Measurements from ENCODE around the gene PAX7. TPM values are rescaled to one million over a fixed set of nuclear protein-coding genes. Genes with fewer than 3 reads are reported as not detected.
"Not testable (repeated sequence)": the region's sequence is repeated elsewhere in the genome, so short reads cannot be mapped to it uniquely, and the experiment has no call there.

Gene PAX7
- polyA plus RNA-seq, 1 donor from 2014 or later = not detected

DNA sequence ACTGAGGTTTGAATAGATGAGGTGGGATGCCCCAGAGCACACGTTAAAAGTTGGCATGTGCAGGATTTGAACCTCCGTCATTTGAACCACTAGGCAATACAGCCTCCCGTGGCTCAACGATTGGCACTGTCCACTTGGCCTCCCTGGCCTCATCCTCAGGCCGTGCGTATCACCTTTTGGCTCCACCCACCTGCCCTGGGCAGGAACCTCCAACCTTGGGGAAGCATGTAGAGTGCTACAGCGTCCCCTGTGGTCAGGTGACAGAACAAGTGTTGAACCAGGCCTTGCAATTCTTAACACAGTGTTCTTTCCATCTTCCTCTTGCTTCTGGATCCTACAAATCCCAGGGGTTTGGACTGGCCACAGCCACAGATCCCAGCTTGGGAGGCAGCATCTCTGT lies 112.6 kb downstream of the PAX7 start:
- Histone ChIP-seq H3K79me2 (replicated peaks; ENCODE audit: insufficient read depth, low read length) (no peaks in the 10 kb centered on the region), H3F3A (ENCODE audit: insufficient read depth, low read length, poor library complexity, severe bottlenecking) (no peaks in the 10 kb centered on the region), H3K27me3 (ENCODE audit: insufficient read depth, low read depth, low read length) (no peaks in the 10 kb centered on the region), H3K4me3 (ENCODE audit: low read length) (no peak overlapping the region), H3K9ac (ENCODE audit: low read length) (no peak overlapping the region), H4K20me1 (ENCODE audit: insufficient read depth) (no peaks in the 10 kb centered on the region), H3K4me2 (ENCODE audit: low read length) (no peak overlapping the region), H3K36me3 (ENCODE audit: insufficient read depth, low read length) (no peaks in the 10 kb centered on the region), H2AFZ (ENCODE audit: low read depth, low read length) (no peak overlapping the region), H3K9me2 (ENCODE audit: insufficient read depth, low read length) (no peaks in the 10 kb centered on the region), H3K27ac (ENCODE audit: low read length) (no peak overlapping the region), H3K9me3 (ENCODE audit: low read length) (no peaks in the 10 kb centered on the region)
- TF ChIP-seq RAD21 (conservative IDR thresholded peaks at IDR 0.05) (no peak), EZH2 (IDR thresholded peaks at IDR 0.05; ENCODE audit: borderline replicate concordance, insufficient read depth, low read length, poor library complexity, severe bottlenecking) (no peak), MXI1 (conservative IDR thresholded peaks at IDR 0.05; ENCODE audit: poor library complexity, severe bottlenecking) (no peak), SMC3 (conservative IDR thresholded peaks at IDR 0.05; ENCODE audit: poor library complexity) (no peak), EP300 (conservative IDR thresholded peaks at IDR 0.05; ENCODE audit: poor library complexity, severe bottlenecking) (no peak), TAF1 (IDR thresholded peaks at IDR 0.05; ENCODE audit: low read depth) (no peak), POLR2AphosphoS5 (IDR thresholded peaks at IDR 0.05) (no peak)
- TF ChIP-seq, protein P1, sequence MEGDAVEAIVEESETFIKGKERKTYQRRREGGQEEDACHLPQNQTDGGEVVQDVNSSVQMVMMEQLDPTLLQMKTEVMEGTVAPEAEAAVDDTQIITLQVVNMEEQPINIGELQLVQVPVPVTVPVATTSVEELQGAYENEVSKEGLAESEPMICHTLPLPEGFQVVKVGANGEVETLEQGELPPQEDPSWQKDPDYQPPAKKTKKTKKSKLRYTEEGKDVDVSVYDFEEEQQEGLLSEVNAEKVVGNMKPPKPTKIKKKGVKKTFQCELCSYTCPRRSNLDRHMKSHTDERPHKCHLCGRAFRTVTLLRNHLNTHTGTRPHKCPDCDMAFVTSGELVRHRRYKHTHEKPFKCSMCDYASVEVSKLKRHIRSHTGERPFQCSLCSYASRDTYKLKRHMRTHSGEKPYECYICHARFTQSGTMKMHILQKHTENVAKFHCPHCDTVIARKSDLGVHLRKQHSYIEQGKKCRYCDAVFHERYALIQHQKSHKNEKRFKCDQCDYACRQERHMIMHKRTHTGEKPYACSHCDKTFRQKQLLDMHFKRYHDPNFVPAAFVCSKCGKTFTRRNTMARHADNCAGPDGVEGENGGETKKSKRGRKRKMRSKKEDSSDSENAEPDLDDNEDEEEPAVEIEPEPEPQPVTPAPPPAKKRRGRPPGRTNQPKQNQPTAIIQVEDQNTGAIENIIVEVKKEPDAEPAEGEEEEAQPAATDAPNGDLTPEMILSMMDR (IDR thresholded peaks at IDR 0.05; ENCODE audit: poor library complexity, severe bottlenecking) = no peak
- TF ChIP-seq, protein P2, sequence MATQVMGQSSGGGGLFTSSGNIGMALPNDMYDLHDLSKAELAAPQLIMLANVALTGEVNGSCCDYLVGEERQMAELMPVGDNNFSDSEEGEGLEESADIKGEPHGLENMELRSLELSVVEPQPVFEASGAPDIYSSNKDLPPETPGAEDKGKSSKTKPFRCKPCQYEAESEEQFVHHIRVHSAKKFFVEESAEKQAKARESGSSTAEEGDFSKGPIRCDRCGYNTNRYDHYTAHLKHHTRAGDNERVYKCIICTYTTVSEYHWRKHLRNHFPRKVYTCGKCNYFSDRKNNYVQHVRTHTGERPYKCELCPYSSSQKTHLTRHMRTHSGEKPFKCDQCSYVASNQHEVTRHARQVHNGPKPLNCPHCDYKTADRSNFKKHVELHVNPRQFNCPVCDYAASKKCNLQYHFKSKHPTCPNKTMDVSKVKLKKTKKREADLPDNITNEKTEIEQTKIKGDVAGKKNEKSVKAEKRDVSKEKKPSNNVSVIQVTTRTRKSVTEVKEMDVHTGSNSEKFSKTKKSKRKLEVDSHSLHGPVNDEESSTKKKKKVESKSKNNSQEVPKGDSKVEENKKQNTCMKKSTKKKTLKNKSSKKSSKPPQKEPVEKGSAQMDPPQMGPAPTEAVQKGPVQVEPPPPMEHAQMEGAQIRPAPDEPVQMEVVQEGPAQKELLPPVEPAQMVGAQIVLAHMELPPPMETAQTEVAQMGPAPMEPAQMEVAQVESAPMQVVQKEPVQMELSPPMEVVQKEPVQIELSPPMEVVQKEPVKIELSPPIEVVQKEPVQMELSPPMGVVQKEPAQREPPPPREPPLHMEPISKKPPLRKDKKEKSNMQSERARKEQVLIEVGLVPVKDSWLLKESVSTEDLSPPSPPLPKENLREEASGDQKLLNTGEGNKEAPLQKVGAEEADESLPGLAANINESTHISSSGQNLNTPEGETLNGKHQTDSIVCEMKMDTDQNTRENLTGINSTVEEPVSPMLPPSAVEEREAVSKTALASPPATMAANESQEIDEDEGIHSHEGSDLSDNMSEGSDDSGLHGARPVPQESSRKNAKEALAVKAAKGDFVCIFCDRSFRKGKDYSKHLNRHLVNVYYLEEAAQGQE (IDR thresholded peaks at IDR 0.05; ENCODE audit: borderline replicate concordance) = no peak

DNA sequence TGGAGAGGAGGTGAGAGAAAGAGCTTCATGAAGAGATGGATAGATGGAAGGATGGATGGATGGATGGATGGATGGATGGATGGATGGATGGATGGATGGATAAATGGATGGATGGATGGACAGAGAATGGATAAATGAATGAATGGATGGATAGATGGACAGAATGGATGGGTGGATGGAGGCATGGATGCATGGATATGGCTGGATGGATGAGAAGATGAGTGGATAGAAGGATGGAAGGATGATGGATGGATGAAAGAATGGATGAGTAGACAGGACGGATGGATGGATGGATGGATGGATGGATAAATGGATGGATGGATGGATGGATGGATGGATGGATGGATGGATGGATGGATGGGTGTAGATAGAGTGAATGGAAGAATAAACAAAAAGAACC lies 113.7 kb downstream of the PAX7 start:
- H2AFZ ChIP-seq (ENCODE audit: low read depth, low read length); H3K9me3 ChIP-seq (ENCODE audit: low read length); H3K36me3 ChIP-seq (ENCODE audit: insufficient read depth, low read length); H3K4me3 ChIP-seq (ENCODE audit: low read length); H3K27me3 ChIP-seq (ENCODE audit: insufficient read depth, low read depth, low read length); H3F3A ChIP-seq (ENCODE audit: insufficient read depth, low read length, poor library complexity, severe bottlenecking); H3K4me2 ChIP-seq (ENCODE audit: low read length); H4K20me1 ChIP-seq (ENCODE audit: insufficient read depth); H3K27ac ChIP-seq (ENCODE audit: low read length); H3K79me2 ChIP-seq (replicated peaks; ENCODE audit: insufficient read depth, low read length); H3K9ac ChIP-seq (ENCODE audit: low read length); H3K9me2 ChIP-seq (ENCODE audit: insufficient read depth, low read length): not testable (repeated sequence)

DNA sequence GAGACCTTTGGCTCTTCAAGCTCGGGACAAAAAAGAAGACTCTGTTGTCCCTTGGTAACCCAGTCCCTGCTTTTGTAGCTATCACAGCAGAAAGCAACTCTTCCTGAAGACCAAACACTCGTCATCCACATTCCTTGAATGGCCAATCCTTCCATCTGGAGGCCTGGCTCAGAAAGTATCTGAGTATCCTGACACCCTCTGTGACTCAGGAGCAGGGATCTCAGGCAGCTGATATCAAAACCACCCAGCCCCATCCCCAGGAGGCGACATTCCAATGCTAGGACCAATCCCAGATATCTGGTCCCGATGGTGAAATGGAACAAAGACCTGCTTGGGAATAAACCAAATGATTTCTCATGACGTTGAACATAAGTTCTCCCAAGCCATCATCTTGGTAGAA lies 116.3 kb downstream of the PAX7 start:
- H3K4me3 ChIP-seq (ENCODE audit: low read length) = no peak overlapping the region
- H2AFZ ChIP-seq (ENCODE audit: low read depth, low read length) = no peak overlapping the region
- H3K27me3 ChIP-seq (ENCODE audit: insufficient read depth, low read depth, low read length) = no peaks in the 10 kb centered on the region
- TF ChIP-seq MXI1 (conservative IDR thresholded peaks at IDR 0.05; ENCODE audit: poor library complexity, severe bottlenecking) (no peak), POLR2AphosphoS5 (IDR thresholded peaks at IDR 0.05) (no peak)
- H3K79me2 ChIP-seq (replicated peaks; ENCODE audit: insufficient read depth, low read length) = no peaks in the 10 kb centered on the region
- no peak overlapping the region for H3K9ac ChIP-seq (ENCODE audit: low read length)
- H3K27ac ChIP-seq (ENCODE audit: low read length) = no peak overlapping the region
- no peaks in the 10 kb centered on the region for H3K9me2 ChIP-seq (ENCODE audit: insufficient read depth, low read length)
- peaks cover 5% of the 10 kb centered on the region for H3K9me3 ChIP-seq (ENCODE audit: low read length)
- H3K36me3 ChIP-seq (ENCODE audit: insufficient read depth, low read length) = no peaks in the 10 kb centered on the region
- H4K20me1 ChIP-seq (ENCODE audit: insufficient read depth) = no peaks in the 10 kb centered on the region
- no peak overlapping the region for H3K4me2 ChIP-seq (ENCODE audit: low read length)
- no peaks in the 10 kb centered on the region for H3F3A ChIP-seq (ENCODE audit: insufficient read depth, low read length, poor library complexity, severe bottlenecking)
